Renal cortical epithelial cell (primary cell): ENCODE measurements around the gene KRTAP10-5. TPM values are rescaled to one million over a fixed set of nuclear protein-coding genes. Genes with fewer than 3 reads are reported as not detected.

Source experiments
- DNase-seq: peaks from one replicate; pipeline ENCODE4 v3.0.0-alpha.2; 2011; ENCODE audit warnings: low read depth
- total RNA-seq: library from RNA; depleted of rRNA; stranded (reverse); fragments of >200 nt; gene quantifications from 2 replicates; pipeline ENCODE4 v1.2.3, GENCODE V29; 2014

Gene KRTAP10-5
- total RNA-seq, 1 donor from 2014 or later, result not detected

GRCh38 chr21:44549525-44550211 lies 30.7 kb downstream of the KRTAP10-5 start:
- DNase-seq, result no peak

GRCh38 chr21:44548922-44549321 lies 31.5 kb downstream of the KRTAP10-5 start:
- no peak for DNase-seq

GRCh38 chr21:44548381-44548780 lies 32.0 kb downstream of the KRTAP10-5 start:
- DNase-seq, result no peak

GRCh38 chr21:44547656-44548331 lies 32.6 kb downstream of the KRTAP10-5 start:
- no peak for DNase-seq

GRCh38 chr21:44544566-44544965 lies 35.8 kb downstream of the KRTAP10-5 start:
- DNase-seq, result no peak

GRCh38 chr21:44542716-44543115 lies 37.7 kb downstream of the KRTAP10-5 start:
- no peak for DNase-seq

- no peak for DNase-seq
Observed at GRCh38 chr21:44540741-44541288, 39.6 kb downstream of the KRTAP10-5 start.

GRCh38 chr21:44539991-44540666 lies 40.3 kb downstream of the KRTAP10-5 start, which contains the start of gene KRTAP10-1:
KRTAP10-1 (minus strand) TSS chr21:44540195; CDS start chr21:44540150, 45 bp downstream.
- no peak for DNase-seq

GRCh38 chr21:44539046-44539445 lies 41.4 kb downstream of the KRTAP10-5 start:
- DNase-seq, result no peak

GRCh38 chr21:44537930-44538911 lies 42.2 kb downstream of the KRTAP10-5 start:
- no peak for DNase-seq

- DNase-seq, result no peak
Observed at GRCh38 chr21:44535963-44536362, 44.4 kb downstream of the KRTAP10-5 start.

- no peak for DNase-seq
Observed at GRCh38 chr21:44534688-44535087, 45.7 kb downstream of the KRTAP10-5 start.

- no peak for DNase-seq
Observed at GRCh38 chr21:44533891-44534627, 46.3 kb downstream of the KRTAP10-5 start.

GRCh38 chr21:44533121-44533890 lies 47.1 kb downstream of the KRTAP10-5 start:
- DNase-seq, result no peak

- DNase-seq, result no peak
Observed at GRCh38 chr21:44532712-44533111, 47.7 kb downstream of the KRTAP10-5 start.

GRCh38 chr21:44531606-44532564 lies 48.5 kb downstream of the KRTAP10-5 start:
- no peak for DNase-seq

GRCh38 chr21:44530903-44531605 lies 49.4 kb downstream of the KRTAP10-5 start:
- no peak for DNase-seq
